ENCODE data around the gene TRIO. TPM values are rescaled to one million over a fixed set of nuclear protein-coding genes. Genes with fewer than 3 reads are reported as not detected.

The TRIO gene
- total and polyA plus RNA-seq, 12 donors: 26.2 to 85.2 (median 61.9) TPM

GRCh38 chr5:14128079-14128478 is 15.1 kb upstream of the TRIO start:
- no peak for DNase-seq
- no peak for TF ChIP-seq CTCF (IDR thresholded peaks at IDR 0.05)
- Histone ChIP-seq H3K27ac (no peak overlapping the region), H3K4me3 (no peak overlapping the region), H3K36me3 (no peaks in the 10 kb centered on the region), H3K27me3 (no peaks in the 10 kb centered on the region), H3K9me3 (no peaks in the 10 kb centered on the region), H3K4me1 (peaks cover 0 to 15% (median 0%) of the 10 kb centered on the region in 9 donors)
- ATAC-seq: no peak
- intact Hi-C loops (cut with DNase I): no loop called here

GRCh38 chr5:14129123-14129522 is 14.0 kb upstream of the TRIO start:
- ATAC-seq (no peak), DNase-seq (no peak)
- Histone ChIP-seq H3K27me3 (no peaks in the 10 kb centered on the region), H3K4me3 (no peak overlapping the region), H3K36me3 (no peaks in the 10 kb centered on the region), H3K9me3 (no peaks in the 10 kb centered on the region), H3K27ac (no peak overlapping the region), H3K4me1 (peaks cover 0 to 15% (median 0%) of the 10 kb centered on the region in 9 donors)
- no peak for TF ChIP-seq CTCF (IDR thresholded peaks at IDR 0.05)
- 54 to 70% methylated on average over 1 of the region's 1 CpG for WGBS, 2 donors
- intact Hi-C loops (cut with DNase I): no loop called here

GRCh38 chr5:14131855-14132503 is 11.2 kb upstream of the TRIO start:
- H3K36me3 ChIP-seq: no peaks in the 10 kb centered on the region
- H3K4me3 ChIP-seq: no peak overlapping the region
- WGBS, 2 donors: 29 to 42% methylated on average over 6 of the region's 6 CpGs
- no peak for DNase-seq
- ATAC-seq: peak in 6 of 8 donors; percentile 40 to 80 (median 48)
- H3K27ac ChIP-seq: no peak overlapping the region
- H3K27me3 ChIP-seq: no peaks in the 10 kb centered on the region
- TF ChIP-seq CTCF (IDR thresholded peaks at IDR 0.05): no peak
- peaks cover 0 to 26% (median 0%) of the 10 kb centered on the region in 9 donors for H3K4me1 ChIP-seq
- peaks cover 0 to 7% (median 0%) of the 10 kb centered on the region in 11 donors for H3K9me3 ChIP-seq
- intact Hi-C loops (cut with DNase I): no loop called here

- DNase-seq (no peak), ATAC-seq (no peak)
- Histone ChIP-seq H3K4me1 (peaks cover 0 to 26% (median 0%) of the 10 kb centered on the region in 9 donors), H3K9me3 (peaks cover 0 to 7% (median 0%) of the 10 kb centered on the region in 11 donors), H3K27ac (no peak overlapping the region), H3K27me3 (no peaks in the 10 kb centered on the region), H3K4me3 (no peak overlapping the region), H3K36me3 (no peaks in the 10 kb centered on the region)
- 70 to 77% methylated on average over 2 of the region's 2 CpGs for WGBS, 2 donors
- no peak for TF ChIP-seq CTCF (IDR thresholded peaks at IDR 0.05)
- intact Hi-C loops (cut with DNase I): no loop called here
Observed at GRCh38 chr5:14133394-14133793, 9.7 kb upstream of the TRIO start.

Measured in heart right ventricle (tissue), 16 donors.